GM23248 (cell line): ENCODE data around the gene TMEM259.

Experiments
- EZH2 ChIP-seq: fragments of 200-600 bp; sonication (generic); IDR thresholded peaks from 2 replicates; pipeline ENCODE4 v1.6.1; 2018; ENCODE audit warnings: antibody characterized with exemption, mild to moderate bottlenecking; ENCODE audit not compliant: insufficient read depth, poor library complexity, severe bottlenecking
- EZH2phosphoT487 ChIP-seq: fragments of 200-600 bp; sonication (generic); IDR thresholded peaks from 2 replicates; pipeline ENCODE4 v1.6.1; 2018; ENCODE audit warnings: antibody characterized with exemption, moderate library complexity, mild to moderate bottlenecking, low read depth; ENCODE audit not compliant: insufficient read depth

DNA sequence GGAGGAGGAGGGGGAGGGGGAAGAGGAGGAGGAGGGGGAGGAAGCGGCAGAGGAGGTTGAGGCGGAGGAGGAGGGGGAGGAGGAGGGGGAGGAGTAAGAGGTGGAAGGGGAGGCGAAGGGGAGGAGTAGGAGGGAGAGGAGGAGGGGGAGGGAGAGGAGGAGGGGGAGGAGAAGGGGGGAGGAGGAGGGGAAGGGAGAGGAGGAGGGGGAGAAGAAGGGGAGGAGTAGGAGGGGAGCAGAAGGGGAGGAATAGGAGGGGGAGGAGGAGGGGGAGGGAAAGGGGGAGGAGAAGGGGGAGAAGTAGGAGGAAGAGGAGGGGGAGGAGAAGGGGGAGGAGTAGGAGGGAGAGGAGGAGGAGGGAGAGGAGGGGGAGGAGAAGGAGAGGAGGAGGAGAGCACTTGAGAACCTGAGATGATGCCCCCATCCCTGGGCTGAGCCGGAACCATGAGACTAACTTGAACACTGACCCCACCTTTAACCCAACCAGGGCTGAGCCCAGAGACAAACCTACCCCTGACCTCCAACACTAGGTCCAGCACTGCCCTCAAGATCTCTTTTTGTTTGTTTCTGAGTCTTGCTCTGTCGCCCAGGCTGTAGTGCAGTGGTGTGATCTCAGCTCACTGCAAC is 31.5 kb upstream of the TMEM259 start:
- TF ChIP-seq EZH2 (no peak), EZH2phosphoT487 (no peak)
